Cardiac fibroblast (primary cell): ENCODE results near the gene MAPKAPK3.
A peak's percentile ranks its signal among the peaks of the same experiment; 100 is the strongest.

Experiments used
- DNase-seq, 2 donors: peaks; one replicate each; pipeline versions ENCODE4 v3.0.0 to v3.0.0-alpha.2; 2010; ENCODE audit warnings: low read depth in 2 of 2
- H3K4me3 ChIP-seq, 2 donors: replicated peaks in 1 of 2; 1 replicate in 1 of 2; 2 replicates in 1 of 2; pipeline ENCODE4 v1.5.1; 2011; ENCODE audit warnings: low read depth in 2 of 2, low read length in 2 of 2, mild to moderate bottlenecking in 2 of 2, moderate library complexity in 1 of 2
- TF ChIP-seq, protein P1 (sequence below): IDR thresholded peaks from one replicate; pipeline ENCODE4 v1.5.1; 2011; ENCODE audit warnings: low read depth, mild to moderate bottlenecking, low read length, inconsistent platforms

Gene MAPKAPK3

DNA sequence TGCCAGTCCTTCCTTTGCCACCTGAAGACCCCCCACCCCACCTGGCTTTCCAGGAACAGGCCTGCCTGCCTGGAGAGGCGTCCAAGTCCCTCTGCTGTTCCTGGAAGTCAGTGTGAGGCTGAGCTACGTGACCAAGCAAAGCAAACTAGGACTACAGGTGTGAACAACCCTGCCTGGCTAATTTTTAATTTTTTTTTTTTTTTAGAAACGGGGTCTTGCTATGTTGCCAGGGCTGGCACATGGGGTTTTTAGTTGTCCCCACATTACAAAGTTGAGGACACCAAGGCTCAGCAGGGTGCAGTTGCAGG is 30.2 kb upstream of the MAPKAPK3 start:
- H3K4me3 ChIP-seq, result no peak overlapping the region
- TF ChIP-seq, protein P1, sequence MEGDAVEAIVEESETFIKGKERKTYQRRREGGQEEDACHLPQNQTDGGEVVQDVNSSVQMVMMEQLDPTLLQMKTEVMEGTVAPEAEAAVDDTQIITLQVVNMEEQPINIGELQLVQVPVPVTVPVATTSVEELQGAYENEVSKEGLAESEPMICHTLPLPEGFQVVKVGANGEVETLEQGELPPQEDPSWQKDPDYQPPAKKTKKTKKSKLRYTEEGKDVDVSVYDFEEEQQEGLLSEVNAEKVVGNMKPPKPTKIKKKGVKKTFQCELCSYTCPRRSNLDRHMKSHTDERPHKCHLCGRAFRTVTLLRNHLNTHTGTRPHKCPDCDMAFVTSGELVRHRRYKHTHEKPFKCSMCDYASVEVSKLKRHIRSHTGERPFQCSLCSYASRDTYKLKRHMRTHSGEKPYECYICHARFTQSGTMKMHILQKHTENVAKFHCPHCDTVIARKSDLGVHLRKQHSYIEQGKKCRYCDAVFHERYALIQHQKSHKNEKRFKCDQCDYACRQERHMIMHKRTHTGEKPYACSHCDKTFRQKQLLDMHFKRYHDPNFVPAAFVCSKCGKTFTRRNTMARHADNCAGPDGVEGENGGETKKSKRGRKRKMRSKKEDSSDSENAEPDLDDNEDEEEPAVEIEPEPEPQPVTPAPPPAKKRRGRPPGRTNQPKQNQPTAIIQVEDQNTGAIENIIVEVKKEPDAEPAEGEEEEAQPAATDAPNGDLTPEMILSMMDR, result no peak
- no peak for DNase-seq

DNA sequence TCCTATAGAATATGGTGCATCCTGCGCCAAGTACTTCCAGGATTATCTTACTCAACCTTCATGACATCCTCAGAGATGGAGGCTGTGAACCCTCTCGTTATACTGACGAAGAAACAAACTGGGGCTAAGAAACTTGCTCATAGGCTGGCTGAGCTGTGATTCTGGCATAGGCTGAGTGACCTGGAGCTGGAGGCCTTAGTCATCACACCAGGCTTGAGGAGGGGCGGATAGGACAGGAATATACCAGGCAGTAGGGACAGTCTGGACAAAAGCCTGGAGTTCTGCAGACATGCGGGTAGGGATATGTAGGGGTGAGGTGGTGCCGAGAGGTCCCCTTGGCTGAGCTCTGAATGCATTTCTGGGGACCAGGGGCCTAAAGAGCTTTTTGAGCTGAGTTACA is 29.6 kb upstream of the MAPKAPK3 start:
- peak; percentile 31 to 37 for DNase-seq
- H3K4me3 ChIP-seq, result no peak overlapping the region
- TF ChIP-seq, protein P1, result no peak

DNA sequence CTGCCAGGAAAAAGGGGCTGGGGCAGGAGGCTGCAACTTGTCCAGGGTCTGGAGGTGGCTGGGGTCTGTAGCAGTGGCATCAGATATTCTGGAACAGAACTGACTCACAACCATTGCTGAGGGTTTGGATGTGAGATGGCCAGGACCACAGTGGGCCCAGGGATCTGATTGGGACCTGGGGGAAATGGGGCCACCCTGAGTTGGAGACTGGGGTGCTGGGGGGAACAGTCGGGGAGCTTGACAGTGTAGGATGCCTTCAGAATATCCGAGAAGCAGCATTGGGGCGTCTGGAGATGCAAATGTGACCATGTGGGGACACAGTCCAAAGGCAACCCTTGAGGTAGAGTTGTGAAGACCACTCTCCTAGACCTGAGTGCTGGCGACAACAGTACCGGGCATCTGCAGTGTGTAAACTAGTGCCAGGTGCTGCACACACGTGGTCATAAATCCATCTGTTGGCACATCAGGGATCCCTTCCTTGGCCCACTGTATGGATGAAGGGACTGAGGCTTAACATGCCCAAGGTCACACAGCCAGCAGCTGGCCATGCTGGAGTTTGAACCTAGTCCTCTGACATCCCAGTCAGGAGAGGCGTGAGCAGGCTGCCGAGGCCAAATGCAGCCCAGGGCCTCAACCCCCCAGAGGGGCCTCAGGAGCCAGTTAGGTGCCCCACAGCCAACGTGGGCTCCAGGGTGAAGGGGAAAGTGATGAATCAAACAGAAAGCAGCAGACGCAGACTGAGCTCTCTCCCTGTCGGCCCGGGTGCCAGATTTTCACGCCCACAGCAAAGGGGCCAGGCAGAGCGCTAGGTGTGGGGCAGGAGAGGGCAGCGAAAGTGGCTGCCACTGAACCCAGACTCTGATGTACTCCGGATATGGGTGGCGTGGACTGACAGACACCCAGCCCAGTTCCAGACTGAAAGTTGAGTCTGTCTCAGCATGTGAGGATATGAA is 28.9 kb upstream of the MAPKAPK3 start:
- DNase-seq, result no peak

DNA sequence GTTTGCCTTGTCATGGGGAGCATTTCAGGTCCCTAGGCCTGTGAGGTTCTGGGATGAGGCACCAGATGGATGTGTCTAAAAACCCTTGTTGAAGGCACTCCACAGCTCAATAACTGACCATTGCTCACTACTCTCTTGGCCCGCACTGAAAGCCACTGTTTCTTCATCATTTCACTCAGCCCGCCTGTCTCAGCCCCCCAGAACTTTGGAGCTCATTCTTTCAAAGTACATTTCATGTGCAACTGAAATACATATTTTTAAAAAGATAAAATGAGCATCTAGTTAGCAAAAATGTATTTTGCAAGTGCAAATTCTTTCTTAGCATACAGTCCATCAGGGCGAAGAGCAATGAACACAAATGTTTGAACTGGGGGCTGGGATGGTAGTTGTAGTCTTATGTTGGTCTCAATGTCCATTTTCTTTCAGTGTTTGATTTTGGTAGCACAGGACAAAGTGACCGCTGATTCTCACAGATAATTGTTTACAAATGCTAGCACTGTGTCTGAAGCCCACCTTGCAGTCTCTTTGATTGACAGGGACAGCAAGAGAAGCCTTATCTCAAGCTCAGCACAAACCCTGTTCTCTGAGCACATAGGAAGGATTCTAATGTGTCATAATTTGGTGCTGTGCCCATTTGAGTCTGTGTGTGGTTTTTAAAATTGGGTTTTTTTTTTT is 28.1 kb upstream of the MAPKAPK3 start:
- H3K4me3 ChIP-seq, result no peak overlapping the region
- peak; percentile 44 to 51 for DNase-seq
- TF ChIP-seq, protein P1, result no peak

More for the DNA sequence above, 28.9 kb upstream of the MAPKAPK3 start:
- TF ChIP-seq, protein P1, result no peak
- no peak overlapping the region for H3K4me3 ChIP-seq

DNA sequence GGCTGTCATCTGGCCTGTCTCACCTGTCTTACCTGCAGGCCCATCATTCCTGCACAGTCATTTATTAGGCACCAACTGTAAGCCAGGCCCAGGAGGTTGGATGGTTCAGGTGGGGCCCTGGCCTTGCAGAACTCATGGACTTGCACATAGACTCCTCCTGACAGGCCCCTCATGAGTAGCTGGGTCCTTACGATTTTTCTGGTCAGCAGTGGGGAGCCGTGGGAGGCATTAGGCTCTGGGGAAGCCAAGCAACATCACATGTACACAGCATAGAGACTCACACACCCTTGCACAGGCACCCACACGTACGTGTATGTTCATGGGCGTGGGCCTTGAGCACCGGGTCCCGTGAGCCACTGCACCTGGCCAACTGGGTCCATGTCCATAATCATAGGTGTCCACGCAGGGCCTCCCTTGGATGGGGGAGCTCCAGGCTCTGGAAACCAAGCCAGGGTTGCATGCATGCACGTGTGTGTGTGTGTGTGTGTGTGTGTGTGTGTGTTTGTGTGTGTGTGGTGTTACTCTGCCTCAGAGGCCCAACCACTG is 25.7 kb upstream of the MAPKAPK3 start:
- DNase-seq, result no peak
- no peak overlapping the region for H3K4me3 ChIP-seq
- TF ChIP-seq, protein P1, result no peak

DNA sequence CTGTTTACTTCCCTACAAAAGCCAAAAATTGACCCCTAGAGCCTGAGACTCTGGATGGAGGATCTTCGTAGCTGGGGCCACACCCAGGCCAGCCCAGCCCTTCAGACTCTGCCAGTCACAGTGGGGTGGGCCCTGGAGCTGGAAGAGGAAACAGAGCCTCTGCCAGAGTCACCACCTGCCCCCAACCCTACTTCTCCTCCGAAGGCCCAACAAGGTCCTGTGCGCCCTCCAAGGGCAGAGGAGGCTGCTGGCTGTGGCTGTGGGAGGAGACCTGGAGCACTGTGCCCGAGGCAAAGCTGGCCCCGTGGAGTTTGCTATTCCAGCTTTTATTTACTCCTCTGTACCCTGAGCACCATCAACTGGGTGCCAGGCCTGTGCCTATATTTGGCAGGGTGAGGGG is 24.4 kb upstream of the MAPKAPK3 start:
- no peak overlapping the region for H3K4me3 ChIP-seq
- TF ChIP-seq, protein P1, result no peak
- DNase-seq, result no peak
